ENCODE data around the gene SAP30BP. TPM values are rescaled to one million over a fixed set of nuclear protein-coding genes. Genes with fewer than 3 reads are reported as not detected.

Gene SAP30BP
- total RNA-seq, 1 donor from 2014 or later: 27.4 TPM

DNA sequence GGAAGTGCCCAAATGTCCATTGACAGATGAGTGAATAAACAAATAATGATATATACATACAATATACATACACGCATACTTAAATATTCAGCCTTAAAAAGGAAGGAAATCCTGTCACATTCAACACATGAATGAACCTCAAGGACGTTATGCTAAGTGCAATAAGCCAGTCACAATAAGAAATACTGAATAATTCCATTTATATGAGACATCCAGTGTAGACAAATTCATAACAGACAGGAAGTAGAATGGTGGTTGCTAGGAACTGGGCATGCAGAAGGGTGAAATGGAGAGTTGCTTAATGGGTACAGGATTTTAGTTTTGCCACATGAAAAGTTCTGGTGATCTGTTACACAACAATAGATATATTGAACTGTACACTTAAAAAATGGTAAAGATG lies 45.3 kb downstream of the SAP30BP start:
- DNase-seq (ENCODE audit: low spot score): no peak

DNA sequence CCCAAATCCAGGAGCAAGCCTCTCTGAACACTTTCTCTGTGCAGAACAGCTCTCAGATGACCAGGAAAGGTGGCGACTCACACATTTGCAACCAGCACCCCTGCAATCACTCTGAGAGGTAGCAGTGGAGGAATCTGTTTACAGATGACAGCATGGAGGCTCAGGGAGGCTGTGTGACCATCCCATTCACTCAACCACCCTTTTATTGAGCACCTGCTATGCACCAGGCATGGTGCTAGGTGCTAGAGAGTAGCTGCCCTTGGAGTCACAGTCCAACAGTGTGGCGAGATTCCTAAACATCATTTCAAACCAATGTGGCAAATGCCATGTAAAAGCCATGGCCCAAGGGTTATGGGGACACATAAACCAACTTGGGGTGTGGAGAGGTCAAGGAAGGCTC lies 52.6 kb downstream of the SAP30BP start:
- DNase-seq (ENCODE audit: low spot score): no peak

DNA sequence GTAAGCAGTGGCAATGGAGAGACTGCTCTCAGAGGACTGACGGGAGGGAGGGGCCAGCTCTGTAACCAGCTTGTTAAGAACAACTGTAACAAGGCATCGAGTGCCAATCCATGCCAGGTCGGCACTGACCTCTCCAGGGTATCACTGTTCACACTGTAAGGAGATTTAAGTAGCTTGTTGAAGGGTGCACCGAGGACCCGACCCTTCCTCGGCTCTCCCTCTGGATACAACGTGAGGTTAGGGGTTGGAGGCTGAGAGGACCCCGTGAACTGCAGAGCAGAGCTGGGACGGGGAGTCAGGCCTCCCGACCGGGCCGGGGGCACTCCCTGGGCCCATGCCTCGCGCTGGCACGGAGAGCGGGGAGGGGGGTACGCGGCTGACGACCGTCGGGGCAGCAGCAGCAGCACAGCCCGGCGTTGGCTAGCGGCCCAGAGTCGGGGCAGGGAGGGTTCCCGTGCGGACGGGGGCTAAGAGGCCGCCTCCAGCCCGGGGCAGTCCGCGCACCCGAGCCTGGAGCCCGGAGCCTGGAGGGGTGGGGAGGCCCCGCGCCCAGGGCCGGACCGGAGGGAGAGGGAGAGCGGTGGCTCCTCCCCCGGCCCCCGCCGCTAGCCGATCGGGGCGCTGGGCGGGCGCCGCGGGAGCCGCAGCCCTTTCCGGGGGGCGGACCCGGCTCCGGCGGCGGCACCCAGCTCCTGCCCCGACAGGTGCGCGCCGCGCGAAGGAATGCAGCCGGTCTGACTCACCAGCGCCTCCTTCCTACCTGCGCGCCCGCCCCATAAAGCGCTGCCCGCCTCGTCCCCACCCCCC lies 53.7 kb downstream of the SAP30BP start, which contains the start of gene ITGB4:
Gene ITGB4, plus strand, starts transcription at position 804 of the 807 bp plus-strand sequence. CDS start 3,245 bp downstream, outside the sequence.
- DNase-seq (ENCODE audit: low spot score): peak; percentile 68

GRCh38 chr17:75721463-75722011 lies 54.4 kb downstream of the SAP30BP start:
- no peak for DNase-seq (ENCODE audit: low spot score)

- peak; percentile 18 for DNase-seq (ENCODE audit: low spot score)
Observed at GRCh38 chr17:75722076-75722475, 54.9 kb downstream of the SAP30BP start.

- no peak for DNase-seq (ENCODE audit: low spot score)
Observed at GRCh38 chr17:75722542-75723095, 55.5 kb downstream of the SAP30BP start.

DNA sequence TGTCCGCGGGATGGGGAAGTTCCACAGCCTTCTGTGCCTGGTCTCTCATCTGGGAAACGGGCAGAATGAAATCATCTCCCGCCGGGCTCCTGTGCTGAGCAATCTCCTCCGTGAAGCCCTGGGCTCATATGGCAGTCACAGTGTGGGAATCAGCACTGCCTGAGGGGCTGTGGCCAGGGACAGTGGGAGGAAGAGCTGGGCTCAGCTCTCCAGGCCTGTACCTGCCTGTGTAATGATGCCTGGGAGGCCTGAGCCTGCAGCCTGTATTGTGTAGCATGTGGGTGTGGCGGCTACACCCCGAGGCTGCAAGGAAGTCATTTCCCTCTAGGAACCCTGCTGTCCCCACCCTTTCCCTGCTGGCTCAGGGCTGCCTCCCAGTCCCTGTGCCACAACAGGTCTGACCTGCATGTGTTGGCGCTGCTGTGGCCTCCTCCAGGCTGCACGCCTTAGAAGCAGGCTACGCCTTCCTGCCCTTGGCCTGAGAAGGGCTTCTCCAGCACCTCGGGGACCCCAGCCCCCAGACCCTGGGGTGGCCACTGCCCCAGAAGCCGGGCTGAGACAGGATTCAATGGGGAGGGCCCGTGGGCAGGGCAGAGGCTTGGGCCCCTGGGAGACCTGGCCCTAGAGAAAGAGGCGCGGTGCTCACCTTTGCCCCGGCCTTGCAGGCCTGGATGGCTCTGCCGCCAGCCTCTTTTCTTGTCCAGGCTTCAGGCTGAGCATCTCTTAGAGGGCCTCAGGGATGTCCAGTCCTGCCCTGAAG lies 56.2 kb downstream of the SAP30BP start:
- DNase-seq (ENCODE audit: low spot score): peak; percentile 15

GRCh38 chr17:75724016-75725003 lies 57.2 kb downstream of the SAP30BP start:
- no peak for DNase-seq (ENCODE audit: low spot score)

DNA sequence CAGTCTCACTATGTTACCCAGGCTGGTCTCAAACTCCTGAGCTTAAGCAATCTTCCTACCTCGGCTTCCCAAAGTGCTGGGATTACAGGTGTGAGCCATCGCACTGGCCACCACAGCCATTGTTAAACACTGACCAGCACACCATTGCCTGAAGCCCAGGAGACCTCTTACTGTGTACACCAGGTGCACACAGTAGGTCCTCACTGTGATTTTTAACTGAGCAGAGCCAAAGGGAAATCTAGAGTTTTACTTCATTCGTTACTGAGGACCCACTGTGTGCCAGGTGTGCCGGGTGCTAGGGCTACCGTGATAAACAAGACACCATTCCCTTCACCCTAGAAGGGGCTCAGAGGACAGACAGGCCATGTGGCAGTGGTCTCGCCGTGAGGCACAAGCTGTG lies 58.4 kb downstream of the SAP30BP start:
- DNase-seq (ENCODE audit: low spot score): no peak

GRCh38 chr17:75727391-75727790 lies 60.3 kb downstream of the SAP30BP start:
- no peak for DNase-seq (ENCODE audit: low spot score)

DNA sequence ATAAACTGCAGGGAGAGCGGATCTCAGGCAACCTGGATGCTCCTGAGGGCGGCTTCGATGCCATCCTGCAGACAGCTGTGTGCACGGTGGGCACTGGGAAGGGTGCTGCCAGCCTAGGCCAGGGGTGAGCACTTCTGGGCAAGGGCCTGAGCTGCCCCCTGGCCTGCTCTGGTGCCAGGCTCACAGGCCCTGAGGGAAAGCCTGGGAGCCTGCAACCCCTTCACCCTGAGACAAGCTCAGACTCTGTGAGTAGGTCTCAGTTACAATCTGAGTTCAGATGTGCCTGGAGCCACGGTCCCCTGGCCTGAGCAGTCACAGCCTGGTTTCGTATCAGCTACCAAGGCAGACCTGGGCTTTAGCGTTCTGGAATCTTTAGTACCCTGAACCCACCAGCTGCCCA lies 62.2 kb downstream of the SAP30BP start:
- DNase-seq (ENCODE audit: low spot score): no peak

DNA sequence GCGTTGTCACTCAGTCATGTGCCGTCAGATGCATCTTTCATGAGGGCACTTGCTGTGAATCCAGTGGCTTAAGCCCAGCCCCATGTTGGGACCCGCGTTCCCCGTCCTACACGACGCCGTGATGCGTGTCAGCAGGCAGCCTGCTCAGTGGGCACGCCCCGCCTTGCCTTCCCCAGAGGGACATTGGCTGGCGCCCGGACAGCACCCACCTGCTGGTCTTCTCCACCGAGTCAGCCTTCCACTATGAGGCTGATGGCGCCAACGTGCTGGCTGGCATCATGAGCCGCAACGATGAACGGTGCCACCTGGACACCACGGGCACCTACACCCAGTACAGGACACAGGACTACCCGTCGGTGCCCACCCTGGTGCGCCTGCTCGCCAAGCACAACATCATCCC lies 62.9 kb downstream of the SAP30BP start:
- no peak for DNase-seq (ENCODE audit: low spot score)

DNA sequence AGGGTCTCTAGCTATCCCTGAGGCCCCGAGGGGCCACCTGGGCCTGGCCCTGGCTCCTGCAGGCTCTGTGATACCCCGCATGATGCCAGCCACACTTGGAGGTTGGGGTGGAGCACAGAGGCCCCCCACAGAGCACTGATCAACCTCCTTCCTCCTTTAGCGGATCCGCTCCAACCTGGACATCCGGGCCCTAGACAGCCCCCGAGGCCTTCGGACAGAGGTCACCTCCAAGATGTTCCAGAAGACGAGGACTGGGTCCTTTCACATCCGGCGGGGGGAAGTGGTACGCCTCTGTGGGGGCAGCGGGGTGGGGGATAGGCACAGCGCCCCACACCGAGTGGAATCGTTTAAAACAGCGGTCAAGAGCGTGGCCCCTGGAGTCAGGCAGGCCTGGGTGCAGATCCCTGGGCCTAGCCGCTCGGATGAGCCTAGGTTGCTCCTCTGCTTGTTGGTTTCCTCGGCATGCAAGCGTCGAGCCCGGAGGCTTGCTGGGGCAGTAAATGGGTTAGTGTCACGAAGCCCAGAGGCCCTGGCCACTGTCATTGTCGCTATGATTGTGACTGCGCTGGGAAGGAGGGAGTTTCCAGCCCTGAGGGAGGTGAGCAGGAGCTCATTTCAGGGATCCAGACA lies 64.1 kb downstream of the SAP30BP start:
- no peak for DNase-seq (ENCODE audit: low spot score)

DNA sequence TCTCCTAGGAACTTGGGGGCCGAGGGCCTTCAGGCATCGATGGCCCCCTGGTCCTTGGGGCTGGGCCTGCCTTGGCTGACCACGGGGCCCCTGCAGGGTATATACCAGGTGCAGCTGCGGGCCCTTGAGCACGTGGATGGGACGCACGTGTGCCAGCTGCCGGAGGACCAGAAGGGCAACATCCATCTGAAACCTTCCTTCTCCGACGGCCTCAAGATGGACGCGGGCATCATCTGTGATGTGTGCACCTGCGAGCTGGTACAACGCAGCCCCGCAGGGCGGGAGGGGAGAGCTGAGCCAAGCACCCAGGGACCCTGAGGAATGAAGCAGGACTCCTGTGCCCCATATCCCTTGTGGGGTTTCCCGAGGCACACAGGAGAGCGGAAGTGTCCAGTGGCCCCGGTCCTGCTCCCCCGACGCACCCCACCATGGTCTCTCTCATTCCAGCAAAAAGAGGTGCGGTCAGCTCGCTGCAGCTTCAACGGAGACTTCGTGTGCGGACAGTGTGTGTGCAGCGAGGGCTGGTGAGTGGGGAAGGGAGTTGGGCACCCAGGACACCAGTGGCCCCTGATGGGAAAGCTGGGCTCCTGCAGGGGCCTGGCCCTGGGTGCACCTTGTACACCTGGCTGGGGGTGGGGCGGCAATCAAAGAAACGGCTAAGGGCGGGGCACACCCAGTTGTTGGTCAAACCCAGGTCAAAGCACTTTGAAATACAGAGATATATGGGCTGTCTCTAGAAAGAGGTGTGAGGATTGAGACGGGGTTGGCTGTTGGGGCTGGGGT lies 64.8 kb downstream of the SAP30BP start:
- DNase-seq (ENCODE audit: low spot score): no peak

DNA sequence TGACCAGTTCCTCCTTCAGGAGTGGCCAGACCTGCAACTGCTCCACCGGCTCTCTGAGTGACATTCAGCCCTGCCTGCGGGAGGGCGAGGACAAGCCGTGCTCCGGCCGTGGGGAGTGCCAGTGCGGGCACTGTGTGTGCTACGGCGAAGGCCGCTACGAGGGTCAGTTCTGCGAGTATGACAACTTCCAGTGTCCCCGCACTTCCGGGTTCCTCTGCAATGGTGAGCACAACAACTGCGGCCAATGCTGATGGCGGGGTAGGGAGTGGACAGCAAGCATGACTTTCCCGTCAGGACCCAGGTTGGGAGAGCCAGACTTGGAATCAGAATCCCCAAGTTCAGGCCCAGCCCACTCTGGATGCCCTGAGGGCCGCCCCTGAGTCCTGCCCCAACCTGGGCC lies 66.3 kb downstream of the SAP30BP start:
- no peak for DNase-seq (ENCODE audit: low spot score)

- DNase-seq (ENCODE audit: low spot score): no peak
Observed at GRCh38 chr17:75734674-75735294, 67.6 kb downstream of the SAP30BP start.

GRCh38 chr17:75736173-75736835 lies 69.2 kb downstream of the SAP30BP start:
- no peak for DNase-seq (ENCODE audit: low spot score)

- DNase-seq (ENCODE audit: low spot score): no peak
Observed at GRCh38 chr17:75737133-75737962, 70.2 kb downstream of the SAP30BP start.
